ENCODE results near the gene MRPL16. TPM values are rescaled to one million over a fixed set of nuclear protein-coding genes. Genes with fewer than 3 reads are reported as not detected.
"Not testable (repeated sequence)": the region's sequence is repeated elsewhere in the genome, so short reads cannot be mapped to it uniquely, and the experiment has no call there.

MRPL16 gene
- total RNA-seq, 1 donor from 2014 or later: 34.5 TPM

- TF ChIP-seq CTCF (IDR thresholded peaks at IDR 0.05; ENCODE audit: insufficient read depth, low read length, poor library complexity, severe bottlenecking): no peak
- H3K4me3 ChIP-seq (ENCODE audit: low read depth, low read length): no peak overlapping the region
- H3K27me3 ChIP-seq (ENCODE audit: control insufficient read depth, insufficient read depth, low read length): no peaks in the 10 kb centered on the region
- peak; percentile 86 for DNase-seq (ENCODE audit: low read depth)
- H3K36me3 ChIP-seq (ENCODE audit: control insufficient read depth, insufficient read depth, low read length): no peaks in the 10 kb centered on the region
Measured at GRCh38 chr11:59849129-59849528, 38.6 kb upstream of the MRPL16 start.

- H3K27me3 ChIP-seq (ENCODE audit: control insufficient read depth, insufficient read depth, low read length); H3K4me3 ChIP-seq (ENCODE audit: low read depth, low read length); H3K36me3 ChIP-seq (ENCODE audit: control insufficient read depth, insufficient read depth, low read length); DNase-seq (ENCODE audit: low read depth): not testable (repeated sequence)
Measured at GRCh38 chr11:59848439-59848838, 37.9 kb upstream of the MRPL16 start.

DNA sequence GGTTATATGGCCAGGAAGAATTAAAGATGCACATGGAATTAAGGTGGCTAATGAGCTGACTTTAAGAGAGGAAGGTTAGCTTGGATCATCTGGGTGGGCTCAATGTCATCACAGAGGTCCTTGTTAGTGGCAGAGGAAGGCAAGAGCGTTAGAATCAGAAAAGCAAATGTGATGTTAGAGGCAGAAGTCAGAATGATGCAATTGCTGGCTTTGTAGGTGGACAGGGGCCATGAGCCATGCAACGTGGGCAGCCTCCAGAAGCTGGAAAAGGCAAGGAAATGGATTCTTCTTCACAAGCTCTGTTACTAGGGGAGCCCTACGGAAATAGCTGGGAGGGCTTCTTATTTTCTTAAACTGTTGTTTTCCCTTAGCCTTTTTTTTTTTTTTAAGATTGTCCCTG lies 37.0 kb upstream of the MRPL16 start:
- Histone ChIP-seq H3K36me3 (ENCODE audit: control insufficient read depth, insufficient read depth, low read length) (no peaks in the 10 kb centered on the region), H3K4me3 (ENCODE audit: low read depth, low read length) (no peak overlapping the region), H3K27me3 (ENCODE audit: control insufficient read depth, insufficient read depth, low read length) (no peaks in the 10 kb centered on the region)
- DNase-seq (ENCODE audit: low read depth): no peak
- no peak for TF ChIP-seq CTCF (IDR thresholded peaks at IDR 0.05; ENCODE audit: insufficient read depth, low read length, poor library complexity, severe bottlenecking)

DNA sequence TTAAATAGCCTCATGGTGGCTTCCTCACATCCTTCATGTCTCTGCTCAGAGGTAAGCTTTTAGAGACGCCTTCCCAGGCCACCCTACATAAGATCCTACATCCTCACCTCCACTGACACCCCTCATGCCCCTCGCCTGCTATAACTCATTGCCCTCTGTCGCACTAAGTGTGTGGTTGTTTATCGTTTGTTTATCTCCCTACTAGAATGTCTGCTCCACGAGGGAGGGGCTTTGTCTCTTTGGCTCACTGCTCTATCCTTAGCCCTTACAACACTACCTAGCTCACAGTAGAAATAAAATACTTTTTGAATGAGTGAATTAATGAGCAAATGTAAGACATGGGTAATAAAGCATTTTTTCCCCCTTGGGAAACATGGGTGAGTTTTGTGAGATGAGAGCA lies 36.0 kb upstream of the MRPL16 start:
- no peak for DNase-seq (ENCODE audit: low read depth)
- no peak for TF ChIP-seq CTCF (IDR thresholded peaks at IDR 0.05; ENCODE audit: insufficient read depth, low read length, poor library complexity, severe bottlenecking)
- Histone ChIP-seq H3K36me3 (ENCODE audit: control insufficient read depth, insufficient read depth, low read length) (no peaks in the 10 kb centered on the region), H3K27me3 (ENCODE audit: control insufficient read depth, insufficient read depth, low read length) (no peaks in the 10 kb centered on the region), H3K4me3 (ENCODE audit: low read depth, low read length) (no peak overlapping the region)

DNA sequence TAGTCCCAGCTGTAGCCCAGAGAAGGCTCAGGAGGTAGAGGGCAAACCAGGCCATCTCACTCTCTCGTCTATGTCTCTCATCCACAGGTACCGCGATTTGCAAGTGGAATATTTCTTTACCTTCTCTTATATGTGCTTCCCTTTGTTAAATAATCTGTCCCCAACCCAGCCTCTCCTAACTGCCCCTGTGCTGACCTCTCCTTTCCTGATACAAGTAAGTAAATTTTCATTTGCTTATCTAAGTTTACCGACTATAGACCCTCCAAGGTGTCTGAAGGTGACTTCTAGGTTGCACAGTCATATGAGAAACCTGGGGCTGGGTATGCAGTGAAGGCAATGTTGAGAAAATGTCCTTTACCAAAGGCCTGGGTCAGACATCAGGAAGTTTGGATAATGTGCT lies 34.8 kb upstream of the MRPL16 start, which contains the start of gene CBLIF:
CBLIF (minus strand) TSS at position 101 of the 400 bp plus-strand sequence; CDS start at position 55, 46 bp downstream.
- Histone ChIP-seq H3K27me3 (ENCODE audit: control insufficient read depth, insufficient read depth, low read length) (no peaks in the 10 kb centered on the region), H3K4me3 (ENCODE audit: low read depth, low read length) (no peak within 1 kb of the TSS), H3K36me3 (ENCODE audit: control insufficient read depth, insufficient read depth, low read length) (no peaks in the 10 kb centered on the region)
- no peak for DNase-seq (ENCODE audit: low read depth)
- no peak for TF ChIP-seq CTCF (IDR thresholded peaks at IDR 0.05; ENCODE audit: insufficient read depth, low read length, poor library complexity, severe bottlenecking)

GRCh38 chr11:59842316-59842715 lies 31.7 kb upstream of the MRPL16 start:
- no peaks in the 10 kb centered on the region for H3K36me3 ChIP-seq (ENCODE audit: control insufficient read depth, insufficient read depth, low read length)

More at GRCh38 chr11:59842316-59842715, 31.7 kb upstream of the MRPL16 start:
- Histone ChIP-seq H3K4me3 (ENCODE audit: low read depth, low read length) (no peak overlapping the region), H3K27me3 (ENCODE audit: control insufficient read depth, insufficient read depth, low read length) (no peaks in the 10 kb centered on the region)
- no peak for TF ChIP-seq CTCF (IDR thresholded peaks at IDR 0.05; ENCODE audit: insufficient read depth, low read length, poor library complexity, severe bottlenecking)
- no peak for DNase-seq (ENCODE audit: low read depth)
